GM12878 (cell line): ENCODE results near the gene CASK.
A peak's percentile ranks its signal among the peaks of the same experiment; 100 is the strongest.

ENCODE experiments used
- CTCF ChIP-seq, 3 experiments: IDR thresholded peaks in 2 of 3; conservative IDR thresholded peaks in 1 of 3; 2 replicates each; pipeline ENCODE4 v1.5.1; 2011; ENCODE audit warnings: low read depth in 3 of 3, low read length in 3 of 3, mild to moderate bottlenecking in 3 of 3, control low read depth in 2 of 3, moderate library complexity in 2 of 3, inconsistent platforms in 1 of 3, mixed read lengths in 1 of 3; ENCODE audit not compliant: control insufficient read depth in 2 of 3, insufficient read depth in 1 of 3; ENCODE audit errors: extremely low read depth in 1 of 3
- ELK1 ChIP-seq: IDR thresholded peaks from 2 replicates; pipeline ENCODE4 v1.6.1; 2012; ENCODE audit warnings: low read depth, low read length, improper control_type of control experiment
- POLR2A ChIP-seq: IDR thresholded peaks from 2 replicates; pipeline ENCODE4 v1.6.1; 2011; ENCODE audit warnings: low read depth, mild to moderate bottlenecking, low read length
- ZBTB33 ChIP-seq: fragments of 450-650 bp; IDR thresholded peaks from 2 replicates; pipeline ENCODE4 v1.6.1; 2017; ENCODE audit warnings: mild to moderate bottlenecking

GRCh38 chrX:41922431-41923151 lies 763 bp downstream of the CASK start:
- TF ChIP-seq CTCF (IDR thresholded peaks at IDR 0.05 in 2 of 3, conservative IDR thresholded peaks at IDR 0.05 in 1 of 3; ENCODE audit: control insufficient read depth in 2 of 3, extremely low read depth in 1 of 3, insufficient read depth in 1 of 3, low read depth in 3 of 3, low read length in 3 of 3) (peak; percentile 3 to 15 (median 7); a peak in 1 of 6 replicates), ELK1 (no peak), POLR2A (no peak), ZBTB33 (no peak)
